Right lung (tissue), 5 donors: ENCODE measurements around the gene QRICH2. TPM values are rescaled to one million over a fixed set of nuclear protein-coding genes. Genes with fewer than 3 reads are reported as not detected.
"Not testable (repeated sequence)": the region's sequence is repeated elsewhere in the genome, so short reads cannot be mapped to it uniquely, and the experiment has no call there.

Experiments
- DNase-seq, 2 donors: peaks; one replicate each; pipeline ENCODE4 v3.0.0-alpha.2; 2013
- polyA plus RNA-seq, 5 donors: library from polyadenylated mRNA; unstranded; fragments of 120-200 nt; gene quantifications; one replicate each; pipeline versions ENCODE4 v1.2.1 to v1.2.3, GENCODE V29; 2013; ENCODE audit warnings: inconsistent platforms in 1 of 5, low replicate concordance in 1 of 5; ENCODE audit not compliant: insufficient read length in 5 of 5, insufficient read depth in 1 of 5

The QRICH2 gene
- polyA plus RNA-seq, 5 donors: 5.0 to 10.2 (median 6.2) TPM

- DNase-seq: no peak
Observed at GRCh38 chr17:76268015-76268749, 39.9 kb downstream of the QRICH2 start.

GRCh38 chr17:76267581-76268001, 40.5 kb downstream of the QRICH2 start:
- not testable (repeated sequence) for DNase-seq

DNA sequence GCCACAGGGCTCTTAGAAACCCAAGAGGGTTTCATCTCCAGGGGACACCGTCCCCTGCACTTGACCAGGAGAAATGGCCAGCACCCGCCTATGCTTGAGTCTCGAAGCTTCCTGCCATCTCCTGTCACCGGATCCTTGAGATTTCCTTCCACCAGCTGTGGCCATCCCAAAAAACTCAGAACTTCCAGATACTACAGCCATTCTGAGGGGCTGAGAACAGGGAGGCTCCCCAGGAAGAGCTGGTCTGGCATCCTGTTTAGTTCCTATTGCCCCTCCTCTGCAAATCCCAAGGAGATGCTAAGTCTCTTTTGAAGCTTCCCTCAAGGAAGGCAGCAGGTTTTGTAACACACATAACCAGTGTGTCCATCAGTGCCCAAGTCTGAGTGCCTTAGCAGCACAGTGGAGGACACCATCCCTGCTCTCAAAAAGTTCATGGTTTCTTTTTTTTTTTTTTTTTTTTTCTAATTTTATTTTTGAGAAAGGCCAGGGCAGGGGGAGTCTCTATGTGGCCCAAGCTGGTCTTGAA, 41.0 kb downstream of the QRICH2 start:
- no peak for DNase-seq

- no peak for DNase-seq
Observed at GRCh38 chr17:76266244-76266938, 41.7 kb downstream of the QRICH2 start.

DNA sequence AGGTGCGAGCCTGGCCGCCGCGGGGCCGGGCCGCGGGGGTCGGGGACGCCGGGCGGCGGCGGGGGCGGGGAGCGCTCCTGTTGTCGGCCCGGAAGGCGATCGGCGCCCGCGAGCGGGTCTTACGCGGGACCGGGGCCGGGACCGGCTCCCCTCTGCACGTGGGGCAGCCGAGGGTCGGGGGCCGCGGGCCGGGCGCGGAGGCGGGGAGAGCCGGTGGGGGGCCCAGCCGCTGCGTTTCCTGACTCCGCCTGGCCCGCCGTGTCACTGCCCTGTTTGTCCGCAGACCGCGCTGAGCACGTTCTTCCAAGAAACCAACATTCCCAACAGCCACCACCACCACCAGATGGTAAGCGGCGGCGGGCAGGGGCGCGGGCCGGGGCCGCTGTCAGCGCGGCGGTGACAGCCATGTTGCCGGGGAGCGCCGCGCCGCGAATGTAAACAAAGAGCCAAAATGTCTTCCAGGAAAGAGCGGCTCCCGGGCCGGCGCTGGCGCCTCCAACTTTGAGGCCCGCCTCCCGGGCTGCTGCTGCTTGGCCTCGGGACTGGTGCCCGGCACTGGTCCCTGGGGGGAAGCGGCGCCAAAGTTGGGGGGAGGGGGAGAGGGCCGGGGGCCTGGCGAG, 42.3 kb downstream of the QRICH2 start:
- DNase-seq: peak in 1 of 2 donors; percentile 54

- peak; percentile 98 to 99 for DNase-seq
Observed at GRCh38 chr17:76264755-76265623, 43.1 kb downstream of the QRICH2 start, which contains the start of gene UBALD2. TSS of gene UBALD2 (plus strand) at chr17:76265348. CDS start at chr17:76265506, 158 bp downstream.

- DNase-seq: no peak
Observed at GRCh38 chr17:76264425-76264754, 43.7 kb downstream of the QRICH2 start.

DNA sequence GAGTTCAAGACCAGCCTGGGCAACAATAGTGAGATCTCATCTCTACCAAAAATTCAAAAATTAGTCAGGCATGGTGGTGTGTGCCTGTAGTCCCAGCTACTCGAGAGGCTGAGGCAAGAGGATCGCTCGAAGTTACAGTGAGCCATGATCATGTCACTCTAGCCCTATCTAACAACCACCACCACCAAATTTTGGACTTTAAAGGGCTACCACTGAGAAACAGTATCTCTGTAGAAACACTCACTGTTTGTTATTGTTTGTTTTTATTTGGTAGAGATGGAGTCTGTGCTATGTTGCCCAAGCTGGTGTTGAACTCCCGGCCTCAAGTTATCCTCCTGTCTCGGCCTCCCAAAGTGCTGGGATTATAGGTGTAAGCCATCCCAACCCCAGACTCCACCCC, 44.2 kb downstream of the QRICH2 start:
- no peak for DNase-seq

- peak in 1 of 2 donors; percentile 72 for DNase-seq
Observed at GRCh38 chr17:76262732-76263344, 45.2 kb downstream of the QRICH2 start.

- no peak for DNase-seq
Observed at GRCh38 chr17:76261421-76262215, 46.5 kb downstream of the QRICH2 start.

DNA sequence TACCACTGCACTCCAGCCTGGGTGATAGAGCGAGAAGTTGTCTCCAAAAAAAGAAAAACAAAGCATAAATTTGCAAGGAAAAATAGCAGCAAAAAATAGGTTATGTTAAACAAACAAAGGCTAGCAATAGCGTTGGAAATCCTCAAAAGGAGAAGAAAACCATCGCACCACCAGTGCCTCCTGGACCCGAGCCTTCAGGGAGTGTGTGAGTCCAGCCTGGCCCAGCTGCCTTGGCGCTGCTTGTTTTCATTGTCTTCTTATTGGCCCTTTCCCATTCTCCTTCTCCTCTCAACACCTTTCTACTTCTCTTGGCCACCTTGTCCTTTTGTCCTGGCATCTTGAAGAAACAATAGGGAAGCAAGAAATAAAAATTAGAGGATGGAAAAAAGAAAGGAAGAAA, 47.4 kb downstream of the QRICH2 start:
- DNase-seq: no peak

DNA sequence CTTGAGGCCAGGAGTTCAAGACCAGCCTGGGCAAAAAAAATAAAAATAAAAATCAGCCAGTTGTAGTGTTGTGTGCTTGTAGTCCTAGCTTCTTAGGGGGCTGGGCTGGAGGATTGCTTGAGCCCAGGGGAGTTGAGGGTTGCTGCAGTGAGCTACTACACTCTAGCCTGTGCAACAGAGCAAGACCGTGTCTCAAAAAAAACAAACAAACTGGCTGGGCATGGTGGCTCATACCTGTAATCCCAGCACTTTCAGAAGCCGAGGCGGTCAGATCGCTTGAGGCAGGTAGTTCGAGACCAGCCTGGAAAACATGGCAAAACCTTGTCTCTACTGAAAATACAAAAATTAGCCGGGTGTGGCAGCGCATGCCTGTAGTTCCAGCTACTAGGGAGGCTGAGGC, 47.9 kb downstream of the QRICH2 start:
- DNase-seq: no peak

DNA sequence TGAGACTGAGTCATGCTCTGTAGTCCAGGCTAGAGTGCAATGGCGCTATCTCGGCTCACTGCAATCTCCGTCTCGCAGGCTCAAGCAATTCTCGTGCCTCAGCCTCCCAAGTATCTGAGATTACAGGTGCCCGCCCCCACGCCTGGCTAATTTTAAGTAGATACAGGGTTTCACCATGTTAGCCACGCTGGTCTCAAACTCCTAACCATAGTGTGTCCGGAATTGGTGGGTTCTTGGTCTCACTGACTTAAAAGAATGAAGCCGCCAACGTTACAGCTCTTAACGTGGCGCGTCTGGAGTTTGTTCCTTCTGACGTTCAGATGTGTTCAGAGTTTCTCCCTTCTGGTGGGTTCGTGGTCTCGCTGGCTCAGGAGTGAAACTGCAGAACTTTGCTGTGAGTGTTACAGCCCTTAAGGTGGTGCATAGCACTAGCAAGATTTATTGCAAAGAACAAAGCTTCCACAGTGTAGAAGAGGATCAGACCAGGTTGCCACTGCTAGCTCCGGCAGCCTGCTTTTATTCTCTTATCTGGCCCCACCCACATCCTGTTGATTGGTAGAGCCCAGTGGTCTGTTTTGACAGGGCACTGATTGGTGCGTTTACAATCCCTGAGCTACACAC, 51.5 kb downstream of the QRICH2 start:
- not testable (repeated sequence) for DNase-seq

GRCh38 chr17:76255801-76256429, 52.2 kb downstream of the QRICH2 start:
- DNase-seq: no peak

DNA sequence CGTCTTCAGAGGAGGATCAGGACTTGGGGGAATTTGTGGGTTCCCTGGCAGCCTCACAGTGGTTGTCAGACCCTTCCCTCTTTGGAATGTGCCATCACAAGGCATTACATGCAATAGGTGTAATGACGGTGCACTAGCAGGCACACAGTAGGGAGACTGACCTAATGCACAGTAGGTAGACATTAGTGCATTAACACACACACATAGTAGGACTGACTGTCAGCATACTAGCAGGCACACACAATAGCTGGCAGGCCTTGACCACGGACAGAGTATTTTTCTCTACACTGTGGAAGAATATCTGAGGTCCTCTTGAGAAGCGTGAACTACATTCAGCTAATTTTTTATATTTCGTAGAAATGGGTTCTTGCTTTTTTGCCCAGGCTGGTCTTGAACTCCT, 53.8 kb downstream of the QRICH2 start:
- DNase-seq: no peak

DNA sequence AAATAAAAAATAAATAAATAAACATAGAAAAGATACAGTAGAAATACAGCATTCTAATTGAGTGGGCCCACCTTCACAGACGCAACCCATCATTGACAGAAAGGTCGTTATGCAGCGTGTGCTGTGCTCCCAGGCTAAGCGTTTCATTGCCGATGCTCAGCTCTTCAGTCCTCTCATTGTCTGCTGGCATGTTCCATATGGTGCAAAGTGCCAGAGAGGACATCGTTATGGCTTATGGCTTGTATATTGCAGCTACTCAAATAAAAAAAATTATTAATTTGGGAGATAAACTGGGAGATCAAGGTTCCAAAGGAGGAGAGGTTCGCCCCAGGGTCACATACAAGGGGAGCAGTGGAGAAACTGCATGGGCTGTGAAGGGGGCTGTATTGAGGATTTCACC, 54.2 kb downstream of the QRICH2 start:
- DNase-seq: no peak

GRCh38 chr17:76252967-76253766, 54.9 kb downstream of the QRICH2 start:
- DNase-seq: not testable (repeated sequence)
